DND-41 (cell line): ENCODE data around the gene RAMACL.

Source experiments
- ATAC-seq: fragments of 200-7000 bp; cut with Tn5 transposase; 3 replicates; pipeline ENCODE4 v1.9.1; 2021; ENCODE audit warnings: low read depth; ENCODE audit not compliant: insufficient read depth
- DNase-seq: peaks from one replicate; pipeline ENCODE4 v3.0.0-alpha.2; 2020
- H2AFZ ChIP-seq: 2 replicates; pipeline ENCODE4 v1.6.0; 2012; ENCODE audit warnings: low read depth, low read length
- H3K27ac ChIP-seq: 2 replicates; pipeline ENCODE4 v1.5.1; 2012; ENCODE audit warnings: low read length, inconsistent platforms
- H3K27me3 ChIP-seq: fragments of 200-600 bp; sonication (generic); 2 replicates; pipeline ENCODE4 v1.6.0; 2012; ENCODE audit warnings: low read length, mild to moderate bottlenecking, inconsistent platforms; ENCODE audit not compliant: insufficient read depth, poor library complexity
- H3K36me3 ChIP-seq: 2 replicates; pipeline ENCODE4 v1.5.1; 2012; ENCODE audit warnings: low read length, inconsistent platforms; ENCODE audit not compliant: insufficient read depth
- H3K4me1 ChIP-seq: 2 replicates; pipeline ENCODE4 v1.5.1; 2012; ENCODE audit warnings: mild to moderate bottlenecking, low read length; ENCODE audit not compliant: insufficient read depth
- H3K4me2 ChIP-seq: 2 replicates; pipeline ENCODE4 v1.6.0; 2012; ENCODE audit warnings: mild to moderate bottlenecking, moderate library complexity, low read length, inconsistent platforms; ENCODE audit not compliant: insufficient read depth
- H3K4me3 ChIP-seq, 2 experiments: fragments of 200-600 bp in 1 of 2; shearing (Covaris generic) in 1 of 2; 2 replicates each; pipeline ENCODE4 v1.5.1; 2012 to 2016; ENCODE audit warnings: inconsistent platforms in 2 of 2, low read length in 2 of 2, mild to moderate bottlenecking in 2 of 2, low read depth in 1 of 2, moderate library complexity in 1 of 2
- H3K79me2 ChIP-seq: 2 replicates; pipeline ENCODE4 v1.6.0; 2012; ENCODE audit warnings: low read length, inconsistent platforms; ENCODE audit not compliant: insufficient read depth
- H3K9ac ChIP-seq: 2 replicates; pipeline ENCODE4 v1.6.0; 2012; ENCODE audit warnings: low read depth, mild to moderate bottlenecking, inconsistent platforms, low read length, moderate library complexity
- H3K9me3 ChIP-seq: 2 replicates; pipeline ENCODE4 v1.5.1; 2012; ENCODE audit warnings: low read length, moderate library complexity, mild to moderate bottlenecking, inconsistent platforms; ENCODE audit not compliant: insufficient read depth, severe bottlenecking
- H4K20me1 ChIP-seq: 2 replicates; pipeline ENCODE4 v1.6.0; 2012; ENCODE audit warnings: low read length; ENCODE audit not compliant: insufficient read depth
- CTCF ChIP-seq: IDR thresholded peaks from 2 replicates; pipeline ENCODE4 v1.5.1; 2012; ENCODE audit warnings: borderline replicate concordance, low read length, moderate library complexity, mild to moderate bottlenecking; ENCODE audit not compliant: poor library complexity, severe bottlenecking; ENCODE audit errors: extremely low read depth
- EZH2 ChIP-seq: IDR thresholded peaks from 3 replicates; pipeline ENCODE4 v1.6.1; 2012; ENCODE audit warnings: borderline replicate concordance, low read depth, mild to moderate bottlenecking, moderate library complexity, low read length, inconsistent platforms; ENCODE audit not compliant: severe bottlenecking

The RAMACL gene

GRCh38 chr6:166611631-166612030 is 25.2 kb upstream of the RAMACL start:
- H4K20me1 ChIP-seq = no peaks in the 10 kb centered on the region
- no peaks in the 10 kb centered on the region for H3K9me3 ChIP-seq
- H3K27ac ChIP-seq = no peak overlapping the region
- H2AFZ ChIP-seq = no peak overlapping the region
- H3K4me3 ChIP-seq = no peak overlapping the region
- no peak for DNase-seq
- ATAC-seq = no peak
- no peaks in the 10 kb centered on the region for H3K4me1 ChIP-seq
- no peaks in the 10 kb centered on the region for H3K79me2 ChIP-seq
- H3K4me2 ChIP-seq = no peak overlapping the region
- H3K27me3 ChIP-seq = no peaks in the 10 kb centered on the region
- H3K36me3 ChIP-seq = no peaks in the 10 kb centered on the region
- H3K9ac ChIP-seq = no peak overlapping the region
- TF ChIP-seq EZH2 (no peak), CTCF (no peak)

- no peak for DNase-seq
- no peaks in the 10 kb centered on the region for H4K20me1 ChIP-seq
- H3K9me3 ChIP-seq = no peaks in the 10 kb centered on the region
- no peak overlapping the region for H3K27ac ChIP-seq
- H3K36me3 ChIP-seq = no peaks in the 10 kb centered on the region
- no peaks in the 10 kb centered on the region for H3K4me1 ChIP-seq
- no peak overlapping the region for H3K4me2 ChIP-seq
- H2AFZ ChIP-seq = no peak overlapping the region
- no peaks in the 10 kb centered on the region for H3K27me3 ChIP-seq
- ATAC-seq = no peak
- no peak overlapping the region for H3K4me3 ChIP-seq
- H3K79me2 ChIP-seq = no peaks in the 10 kb centered on the region
- no peak overlapping the region for H3K9ac ChIP-seq
- no peak for TF ChIP-seq EZH2
- TF ChIP-seq CTCF = no peak
These were observed 23.6 kb upstream of the RAMACL start for GRCh38 chr6:166610069-166610468.

- Histone ChIP-seq H3K4me3 (no peak overlapping the region), H3K9me3 (no peaks in the 10 kb centered on the region), H3K27me3 (no peaks in the 10 kb centered on the region), H3K4me1 (no peaks in the 10 kb centered on the region), H3K9ac (no peak overlapping the region), H2AFZ (no peak overlapping the region), H4K20me1 (no peaks in the 10 kb centered on the region), H3K79me2 (no peaks in the 10 kb centered on the region), H3K36me3 (no peaks in the 10 kb centered on the region), H3K4me2 (no peak overlapping the region), H3K27ac (no peak overlapping the region)
- TF ChIP-seq EZH2 (no peak), CTCF (no peak)
- ATAC-seq = no peak
- no peak for DNase-seq
These were observed 22.3 kb upstream of the RAMACL start for GRCh38 chr6:166608774-166609173.

- TF ChIP-seq EZH2 (no peak), CTCF (no peak)
- Histone ChIP-seq H3K27ac (no peak overlapping the region), H3K36me3 (no peaks in the 10 kb centered on the region), H3K4me1 (no peaks in the 10 kb centered on the region), H4K20me1 (no peaks in the 10 kb centered on the region), H3K9me3 (no peaks in the 10 kb centered on the region), H3K27me3 (no peaks in the 10 kb centered on the region), H3K4me3 (no peak overlapping the region), H2AFZ (no peak overlapping the region), H3K79me2 (no peaks in the 10 kb centered on the region), H3K4me2 (no peak overlapping the region), H3K9ac (no peak overlapping the region)
- ATAC-seq (no peak), DNase-seq (no peak)
These were observed 19.3 kb upstream of the RAMACL start for GRCh38 chr6:166605752-166606151.
